NCI-H1105 (cell line): ENCODE results near the gene CLMP.
A peak's percentile ranks its signal among the peaks of the same experiment; 100 is the strongest.
"Not testable (repeated sequence)": the region's sequence is repeated elsewhere in the genome, so short reads cannot be mapped to it uniquely, and the experiment has no call there.

ENCODE experiments used
- DNase-seq: peaks from one replicate; lab custom pipeline; 2025; lab: John Stamatoyannopoulos, UW

CLMP gene

DNA sequence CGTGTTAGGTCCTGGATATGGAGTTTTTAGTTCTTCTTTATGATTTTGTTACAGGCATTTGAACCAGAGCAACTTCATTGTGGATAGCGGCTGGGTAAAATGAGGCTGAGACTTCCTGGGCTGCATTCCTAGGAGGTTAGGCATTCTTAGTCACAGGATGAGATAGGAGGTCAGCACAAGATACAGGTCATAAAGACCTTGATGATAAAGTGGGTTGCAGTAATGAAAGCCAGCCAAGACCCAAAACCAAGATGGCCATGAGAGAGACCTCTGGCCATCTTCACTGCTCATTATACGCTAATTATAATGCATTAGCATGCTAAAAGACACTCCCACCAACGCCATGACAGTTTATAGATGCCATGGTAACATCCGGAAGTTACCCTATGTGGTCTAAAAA, 23.4 kb upstream of the CLMP start:
- DNase-seq: no peak

DNA sequence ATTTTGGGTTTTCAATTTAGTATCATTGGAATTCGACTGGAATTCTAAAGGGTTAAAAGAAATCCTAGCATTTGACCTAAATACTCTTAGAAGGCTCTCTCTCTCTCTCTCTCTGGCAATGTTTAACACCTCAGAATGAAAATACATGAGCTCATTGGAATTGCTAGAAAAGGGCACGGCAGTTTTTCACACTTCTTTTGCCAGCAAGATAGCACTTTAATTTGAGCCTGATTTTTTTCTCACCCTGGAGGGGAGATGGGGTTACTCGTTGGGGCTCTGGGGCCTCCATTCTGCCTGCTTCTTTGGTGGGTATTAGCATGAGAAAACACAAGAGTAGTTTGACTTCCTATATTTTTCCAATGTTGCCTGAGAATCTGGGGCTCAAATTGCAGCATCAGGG, 22.8 kb upstream of the CLMP start:
- DNase-seq: no peak

DNA sequence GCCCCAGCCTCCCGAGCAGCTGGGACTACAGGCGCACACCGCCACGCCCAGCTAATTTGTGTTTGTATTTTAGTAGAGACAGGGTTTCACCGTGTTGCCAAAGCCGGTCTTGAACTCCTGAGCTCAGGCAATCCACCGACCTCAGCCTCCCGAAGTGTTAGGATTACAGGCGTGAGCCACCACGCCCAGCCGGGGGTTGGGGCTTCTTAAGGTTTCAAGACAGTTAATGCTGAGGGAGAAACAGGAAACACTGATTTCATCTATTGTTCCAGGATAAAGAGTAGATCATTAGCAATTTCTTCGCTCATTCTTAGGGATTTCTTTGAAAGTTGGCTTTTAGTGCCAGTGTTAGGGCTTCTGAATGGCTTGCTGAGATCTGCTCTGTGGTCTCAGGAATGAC, 21.2 kb upstream of the CLMP start:
- no peak for DNase-seq

DNA sequence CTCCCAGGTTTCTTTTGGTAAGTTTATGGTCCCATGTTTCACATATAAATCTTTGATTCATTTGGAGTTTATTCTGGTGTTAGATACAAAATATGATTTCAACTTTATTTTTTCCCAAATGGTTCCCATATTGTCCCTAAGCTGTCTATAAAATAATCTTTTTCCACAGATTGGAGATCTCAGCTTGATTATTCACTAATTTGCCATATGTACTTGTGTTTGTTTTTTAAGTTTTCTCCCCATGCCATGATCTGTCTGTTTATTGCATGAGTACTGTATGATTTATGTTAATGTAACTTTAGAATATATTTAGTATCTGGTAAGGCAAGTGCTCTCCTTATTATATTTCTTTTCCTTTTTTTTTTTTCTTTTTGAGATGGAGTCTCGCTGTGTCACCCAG, 19.9 kb upstream of the CLMP start:
- DNase-seq: no peak

DNA sequence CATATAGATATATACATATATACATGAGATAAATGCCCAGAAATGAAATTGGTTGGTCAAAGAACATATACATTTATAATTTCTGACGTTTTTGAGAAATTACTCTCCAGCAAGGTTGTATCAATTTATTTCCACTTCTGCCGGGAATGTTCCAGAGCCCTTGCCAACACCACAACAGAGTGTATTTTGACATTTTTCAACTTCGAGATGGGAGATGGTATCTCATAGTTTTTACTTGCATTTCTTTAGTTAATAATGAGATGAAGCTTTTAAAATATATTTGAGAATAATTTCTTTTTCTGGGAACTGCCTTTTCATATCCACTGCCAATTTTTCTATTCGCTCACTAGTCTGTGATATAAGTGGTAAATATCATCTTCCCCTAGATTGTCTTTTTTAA, 19.3 kb upstream of the CLMP start:
- no peak for DNase-seq

DNA sequence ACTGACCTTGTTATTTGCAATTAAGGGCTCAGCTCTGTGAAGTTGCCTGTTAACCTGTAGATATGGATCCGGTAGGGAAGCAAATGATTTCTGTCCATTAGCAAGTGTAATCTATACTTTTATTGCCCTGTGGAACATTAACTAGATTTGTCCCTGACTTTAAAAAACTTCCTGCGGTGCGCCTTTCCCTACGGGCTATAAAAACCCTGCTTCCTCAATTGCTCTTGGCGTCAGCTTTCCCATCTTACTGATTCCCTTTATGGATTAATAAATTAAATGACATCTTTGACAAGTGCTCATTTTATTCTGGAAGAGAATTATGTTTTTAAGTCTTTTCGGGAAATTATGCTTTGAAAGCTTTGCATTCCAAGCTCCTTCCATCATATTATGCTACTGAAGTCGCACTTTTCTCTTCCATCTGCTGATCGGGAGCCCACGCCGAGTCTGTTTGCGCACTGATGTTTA, 18.3 kb upstream of the CLMP start:
- DNase-seq: no peak

DNA sequence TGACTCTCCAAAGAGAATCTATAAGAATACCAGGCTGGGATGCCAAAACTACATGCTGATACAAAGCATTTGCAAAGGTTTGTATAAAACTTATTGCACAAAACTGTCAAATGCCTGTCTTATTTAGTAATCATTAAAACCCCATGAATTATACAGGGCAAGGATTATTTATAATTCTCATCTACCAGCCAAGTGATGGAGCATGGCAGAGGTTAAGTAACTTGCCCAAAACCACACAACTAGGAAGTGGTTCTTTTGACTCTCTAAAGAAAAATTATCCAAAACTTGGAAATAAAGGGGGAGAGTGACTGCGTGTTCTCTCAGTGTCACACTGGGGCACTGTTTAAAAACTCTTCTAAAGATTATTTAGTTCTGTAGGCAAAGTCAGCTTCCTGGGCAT, 17.4 kb upstream of the CLMP start:
- DNase-seq: no peak

DNA sequence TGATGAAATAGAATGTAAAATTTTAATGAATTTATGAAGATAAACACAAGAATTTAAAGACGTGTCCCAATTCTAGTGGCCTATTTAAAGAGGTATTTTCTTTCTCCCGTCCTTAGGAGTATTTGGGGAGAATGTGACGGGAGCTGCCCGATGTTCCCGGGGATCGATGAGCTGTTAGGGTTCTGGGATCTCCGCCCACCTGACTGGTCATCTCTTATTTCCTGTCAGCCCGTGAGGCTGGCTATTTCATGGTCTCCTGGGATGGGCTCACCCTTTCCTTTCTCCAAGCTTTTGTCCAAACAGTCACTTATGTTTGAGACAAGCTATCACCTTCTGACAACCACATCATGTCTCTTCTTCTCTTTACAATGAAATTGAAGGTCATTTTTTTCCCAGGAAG, 16.9 kb upstream of the CLMP start:
- DNase-seq: no peak

DNA sequence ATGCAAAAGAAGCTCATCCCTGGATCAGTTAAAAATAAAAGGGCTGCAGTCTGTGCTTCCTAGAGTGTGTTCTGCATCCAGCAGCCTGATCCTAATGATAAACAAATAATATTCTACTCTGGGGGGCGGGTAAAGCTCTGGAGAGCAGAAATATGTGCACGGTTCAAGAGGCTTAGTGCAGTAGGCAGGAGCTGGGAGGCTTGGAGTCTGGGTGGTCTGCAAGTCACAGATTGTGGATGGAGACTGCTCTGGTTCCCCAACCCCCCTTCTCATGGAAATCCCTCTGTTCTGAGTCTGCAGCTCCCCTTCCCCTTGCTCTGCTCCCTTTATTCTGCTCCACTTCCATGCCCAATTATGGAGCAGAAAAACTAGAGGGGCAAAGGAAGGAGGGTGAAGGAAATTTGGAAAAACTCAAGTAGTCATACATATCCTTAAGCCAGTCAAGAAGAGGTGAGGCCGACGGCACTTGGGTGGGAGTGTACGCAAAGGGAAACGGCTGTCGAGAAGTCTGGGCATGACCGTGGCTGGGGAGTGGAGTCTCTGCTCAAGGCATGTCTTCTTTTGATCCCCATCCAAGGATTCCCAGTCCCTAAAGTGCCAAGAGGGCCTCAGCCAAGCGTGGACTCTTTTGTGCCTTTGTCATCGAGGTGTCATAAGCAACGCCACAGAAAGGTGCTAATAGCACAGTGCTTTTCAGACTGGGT, 16.3 kb upstream of the CLMP start:
- no peak for DNase-seq

DNA sequence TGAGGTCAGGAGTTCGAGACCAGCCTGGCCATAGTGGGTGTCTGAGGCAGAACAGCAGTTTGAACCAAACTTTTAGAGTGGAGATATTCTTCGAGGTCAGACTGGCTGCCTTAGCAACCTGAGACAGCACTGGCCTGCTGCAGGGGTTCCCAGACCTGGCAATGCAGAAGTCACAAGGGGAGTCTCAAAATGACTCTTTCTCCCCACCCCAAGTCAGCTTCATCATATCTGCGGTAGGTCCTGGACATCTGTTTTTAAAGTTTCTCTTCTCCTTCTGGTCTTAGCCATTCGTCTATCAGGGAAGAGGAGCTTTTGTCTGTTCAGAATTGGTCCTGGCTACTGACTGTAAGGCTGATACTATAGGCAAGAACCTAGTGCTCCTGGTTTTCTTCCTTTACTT, 14.5 kb upstream of the CLMP start:
- no peak for DNase-seq

DNA sequence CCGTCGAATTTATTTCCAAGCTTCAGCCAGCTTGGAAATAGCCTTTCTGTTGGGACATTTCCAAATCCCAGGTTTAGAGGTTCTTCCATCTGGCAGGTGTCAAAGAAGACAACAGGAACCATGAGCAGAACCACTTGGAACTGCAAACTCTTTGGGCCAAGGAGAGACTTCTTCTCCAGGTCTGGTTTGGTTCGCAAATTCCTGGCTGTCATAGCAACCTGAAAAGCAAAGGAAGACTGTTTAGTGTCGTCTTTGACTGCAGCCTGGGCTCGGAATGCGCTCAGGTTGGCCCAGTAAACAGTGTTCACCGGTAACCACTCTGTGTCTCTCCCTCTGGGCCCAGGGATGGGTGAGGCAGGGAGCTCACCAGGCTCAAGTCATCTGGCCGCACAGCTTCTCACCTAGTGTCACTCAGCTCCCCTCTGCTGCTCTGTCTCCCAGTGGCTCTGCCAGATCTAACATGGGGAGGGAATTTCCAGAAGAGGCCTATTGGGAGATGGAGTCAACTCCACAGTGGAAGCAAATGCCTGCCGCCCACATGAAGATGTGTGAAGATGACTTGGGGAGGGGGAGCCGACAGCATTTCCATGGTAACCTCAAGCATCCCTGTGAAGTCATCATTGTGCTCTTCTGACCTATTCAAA, 11.9 kb upstream of the CLMP start:
- no peak for DNase-seq

DNA sequence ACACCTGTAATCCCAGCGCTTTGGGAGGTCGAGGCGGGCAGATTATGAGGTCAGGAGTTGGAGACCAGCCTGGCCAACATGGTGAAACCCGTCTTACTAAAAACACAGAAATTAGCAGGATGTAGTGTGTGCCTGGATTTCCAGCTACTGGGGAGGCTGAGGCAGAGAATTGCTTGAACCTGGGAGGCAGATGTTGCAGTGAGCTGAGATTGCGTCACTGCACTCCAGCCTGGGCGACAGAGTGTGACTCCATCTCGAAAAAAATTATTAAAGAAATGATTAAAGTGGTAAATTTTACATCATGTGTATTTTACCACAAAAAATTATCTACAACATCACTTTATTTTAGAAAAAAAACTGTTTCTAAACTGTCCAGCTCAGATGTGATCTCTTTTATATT, 11.0 kb upstream of the CLMP start:
- not testable (repeated sequence) for DNase-seq

DNA sequence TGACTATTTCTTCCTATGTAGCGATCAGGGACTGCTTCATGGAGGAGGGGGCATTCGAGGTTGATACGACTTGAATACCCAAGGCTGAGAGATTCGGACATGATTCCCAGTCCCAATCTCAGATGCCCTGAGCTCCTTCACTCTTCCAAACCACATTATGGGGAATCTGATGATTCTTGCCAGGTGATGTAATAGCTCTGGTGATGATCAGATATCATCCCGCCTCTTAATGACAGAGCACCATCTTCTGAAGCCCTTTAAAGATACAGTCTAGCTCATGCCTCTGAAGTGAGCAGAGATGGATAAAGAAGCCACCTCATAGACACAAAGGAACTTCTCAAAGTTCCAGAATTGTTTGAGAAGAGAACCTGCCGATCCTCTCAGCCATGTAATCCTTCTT, 8.9 kb upstream of the CLMP start:
- no peak for DNase-seq

DNA sequence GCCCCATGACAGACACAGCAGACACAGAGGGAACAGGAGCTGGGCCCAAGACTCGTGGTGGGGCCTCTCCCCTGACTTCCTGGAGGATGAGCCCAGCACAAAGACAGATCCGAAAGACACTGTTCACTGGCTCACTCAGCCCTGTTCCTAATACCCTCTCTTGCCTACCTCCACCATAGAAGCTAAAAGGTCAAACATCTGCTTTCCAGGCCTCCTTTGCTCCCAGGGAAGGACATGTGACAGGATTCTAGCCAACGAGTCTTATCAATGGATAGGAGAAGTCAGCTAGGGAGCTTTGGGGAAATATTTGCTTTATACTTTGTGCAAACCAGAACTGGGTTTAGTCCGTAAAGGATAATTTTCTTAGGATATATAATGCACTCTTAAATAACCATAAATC, 8.4 kb upstream of the CLMP start:
- DNase-seq: no peak

DNA sequence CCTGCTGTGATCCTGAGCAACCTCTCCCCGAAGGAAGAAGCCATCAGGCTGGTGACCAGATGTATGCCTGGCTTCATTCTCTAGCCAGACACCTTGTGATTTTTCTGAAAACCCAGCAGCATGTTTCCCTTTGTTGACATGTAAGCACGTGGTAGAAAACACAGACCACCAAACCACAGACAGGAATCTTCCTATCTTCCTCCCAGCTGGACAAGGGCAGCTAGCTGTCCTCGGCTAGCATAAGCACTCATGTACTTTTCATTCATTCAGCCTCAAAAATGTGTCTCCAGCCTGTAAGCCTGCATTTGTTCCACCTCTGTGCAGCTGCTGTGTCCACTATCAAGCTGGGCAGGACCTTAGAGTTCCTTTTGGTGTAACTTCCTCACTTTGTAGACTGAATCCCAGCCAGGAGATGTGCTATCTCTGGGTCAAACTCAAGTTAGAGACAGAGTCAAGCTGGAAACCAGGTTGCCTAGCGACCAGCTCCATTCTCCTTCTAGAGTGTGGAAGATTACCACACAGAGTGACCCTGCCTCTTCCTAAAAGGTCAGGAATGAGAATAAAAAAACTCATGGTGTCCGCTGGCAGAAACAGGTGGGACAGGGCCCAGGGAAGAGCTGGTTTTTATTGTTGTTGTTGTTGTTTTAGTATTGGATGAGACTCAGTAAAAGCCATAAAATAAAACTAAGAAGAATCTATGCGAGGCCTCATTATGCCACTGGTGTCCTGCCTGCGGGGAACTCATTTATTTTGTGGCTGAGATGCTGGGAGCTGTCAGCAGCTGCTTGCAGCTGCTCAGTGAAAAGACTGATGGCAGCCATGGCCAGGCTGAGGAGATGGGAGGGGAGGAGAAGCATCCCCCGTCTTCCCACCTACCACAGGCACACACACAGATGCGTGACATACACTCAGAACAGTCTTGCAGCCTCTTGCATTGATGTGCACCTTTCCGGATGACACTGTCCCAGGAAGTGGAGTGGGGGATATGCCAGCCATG, 7.4 kb upstream of the CLMP start:
- DNase-seq: no peak

DNA sequence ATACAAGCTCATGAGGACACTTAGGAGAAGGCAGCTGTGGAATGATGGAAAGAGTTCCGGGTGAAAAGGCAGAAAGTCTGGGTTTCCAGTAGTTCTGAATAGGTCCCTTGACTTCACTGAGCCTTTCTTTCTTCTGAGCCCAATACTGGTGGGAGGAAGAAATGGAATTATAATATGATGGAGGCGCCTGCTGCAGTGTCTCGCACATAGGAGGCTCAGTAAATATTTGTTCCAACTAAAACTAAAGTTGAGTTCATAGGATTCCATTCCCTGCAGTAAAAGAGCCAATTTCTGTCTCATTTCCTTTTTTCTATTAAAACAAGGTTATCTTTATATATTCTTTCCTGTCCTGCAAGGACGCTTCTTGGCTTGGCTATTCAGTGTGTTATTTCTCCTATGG, 5.2 kb upstream of the CLMP start:
- DNase-seq: no peak

DNA sequence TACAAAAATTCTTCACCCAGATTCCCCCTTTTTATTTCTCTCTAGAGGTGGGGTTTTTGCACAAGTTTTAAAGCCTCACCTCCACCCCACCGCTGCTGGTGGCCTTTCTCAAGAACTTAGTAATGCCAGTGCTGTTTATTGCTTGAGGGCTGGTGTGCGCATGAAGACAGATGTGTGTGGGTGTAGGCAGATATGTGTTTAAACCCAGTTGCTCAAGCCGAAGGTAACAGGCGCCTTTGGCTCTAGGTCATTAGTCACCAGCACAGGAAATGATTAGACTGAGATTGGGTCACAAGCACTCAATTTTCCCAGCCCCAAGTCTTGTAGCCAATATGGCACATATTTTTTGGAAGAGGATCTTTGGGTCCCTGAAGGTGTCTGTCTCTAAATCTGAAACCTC, 2.7 kb upstream of the CLMP start:
- DNase-seq: no peak

DNA sequence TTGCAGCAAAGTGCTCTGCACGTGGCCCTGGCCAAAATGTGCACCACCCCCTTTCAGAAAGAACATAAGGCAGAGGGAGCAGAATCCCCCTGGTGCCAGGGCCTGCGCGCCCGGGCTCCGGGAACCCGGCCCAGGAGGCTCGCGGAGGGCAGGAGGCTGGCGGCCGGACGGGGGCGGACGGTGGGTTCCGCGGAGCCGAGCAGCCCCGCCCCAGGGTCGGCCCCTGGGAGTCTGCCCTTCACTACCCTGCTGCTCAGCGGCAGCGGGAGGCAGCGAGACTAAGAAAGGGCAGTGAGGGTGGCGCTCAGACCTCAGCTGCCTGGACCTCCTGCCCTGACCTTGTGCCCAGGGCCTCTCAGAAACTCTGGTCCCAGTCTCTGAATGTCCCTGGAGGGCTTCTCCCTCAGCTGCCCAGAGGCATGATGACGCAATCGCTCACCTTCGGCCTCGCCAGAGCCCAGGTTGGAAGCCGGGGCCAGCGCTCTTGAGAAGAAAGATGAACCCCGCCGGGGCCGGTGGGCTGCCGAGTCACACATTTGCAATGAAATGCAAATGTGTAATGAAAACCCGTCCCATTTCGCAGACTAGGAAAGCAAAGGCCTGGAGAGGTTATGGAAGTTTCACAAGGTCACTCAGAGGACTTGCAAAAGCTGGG, 1.1 kb upstream of the CLMP start:
- no peak for DNase-seq

DNA sequence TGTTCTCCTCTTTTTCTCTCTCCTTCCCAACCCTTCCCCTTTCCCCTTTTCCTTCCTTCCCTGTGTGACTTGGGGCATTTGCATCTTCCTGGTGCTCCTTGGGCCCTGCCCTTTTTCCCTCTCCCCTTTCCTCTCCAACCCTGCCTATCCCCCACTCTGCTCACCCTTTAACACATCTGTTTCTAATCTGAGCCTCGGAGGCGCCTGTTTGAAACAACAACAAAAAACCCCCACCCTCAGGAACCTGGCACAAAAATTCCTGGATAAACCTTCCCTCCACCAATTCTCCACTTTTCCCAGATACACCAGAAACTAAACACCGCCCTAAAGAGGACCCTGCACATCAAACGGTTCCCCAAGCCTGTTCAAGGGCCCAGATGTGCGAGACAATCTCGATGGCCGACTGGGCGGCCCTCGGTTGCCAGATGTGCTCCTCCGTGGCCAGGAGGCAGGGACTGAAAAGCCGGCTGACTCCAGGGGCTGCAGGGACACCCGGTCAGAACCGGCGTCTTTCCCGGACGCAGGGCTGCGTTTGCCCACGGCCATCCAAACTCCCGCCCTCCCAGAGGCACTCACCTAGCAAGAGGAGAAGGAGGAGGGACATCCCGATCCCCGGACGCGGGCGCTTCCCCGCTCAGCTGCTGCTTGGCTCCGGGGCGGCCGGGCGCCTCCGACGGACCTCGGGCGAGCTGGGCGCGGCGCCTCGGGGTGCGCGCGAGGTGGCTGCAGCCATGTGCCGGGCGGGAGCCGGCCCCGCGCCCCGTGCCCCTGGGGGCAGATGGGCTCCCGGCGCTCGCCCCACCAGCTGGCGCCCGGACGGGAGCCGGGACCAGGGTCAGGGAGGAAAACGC, 486 bp downstream of the CLMP start:
- DNase-seq: peak; percentile 60

DNA sequence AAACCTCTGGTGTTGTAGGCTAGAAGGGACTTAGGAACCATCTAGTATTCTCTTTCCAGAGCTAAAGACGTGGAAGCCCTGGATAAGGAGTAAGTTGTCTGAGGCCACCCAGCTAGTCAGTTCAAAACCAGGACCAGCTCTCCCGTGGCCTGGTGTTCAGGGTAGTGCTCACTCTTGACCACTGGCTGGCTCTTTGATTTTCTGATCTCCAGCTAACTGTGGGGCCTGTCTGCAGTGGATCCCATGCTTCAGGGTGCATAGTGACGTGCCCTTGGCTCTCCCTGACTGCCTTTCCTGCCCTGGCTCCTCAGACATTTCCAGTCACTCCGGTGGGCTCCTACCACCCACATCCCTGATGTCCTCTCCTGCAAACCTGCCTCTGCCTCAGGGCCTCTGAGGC, 1.3 kb downstream of the CLMP start:
- DNase-seq: no peak

DNA sequence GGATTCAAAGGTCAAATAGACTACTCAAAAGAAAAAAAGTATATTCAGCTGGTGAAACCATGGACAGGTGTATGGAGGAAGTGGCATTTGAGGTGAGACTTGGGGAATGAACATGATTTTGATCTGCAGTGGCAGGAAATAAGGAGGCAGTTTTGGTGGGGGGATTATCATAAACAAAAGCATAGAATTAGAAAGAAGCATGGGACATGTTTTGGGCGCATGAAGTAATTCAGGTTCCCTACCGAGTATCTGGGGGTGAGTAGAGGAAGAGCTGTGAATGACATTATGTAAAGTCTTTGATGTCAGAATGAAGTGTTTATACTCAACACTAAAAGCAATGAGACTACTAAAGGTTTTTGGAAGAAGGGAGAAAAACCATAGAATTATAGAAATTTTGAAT, 3.1 kb downstream of the CLMP start:
- DNase-seq: no peak
